ENCODE measurements around the gene SCGB1D4. TPM values are rescaled to one million over a fixed set of nuclear protein-coding genes. Genes with fewer than 3 reads are reported as not detected.
"Not testable (repeated sequence)": the region's sequence is repeated elsewhere in the genome, so short reads cannot be mapped to it uniquely, and the experiment has no call there.

The SCGB1D4 gene
- polyA plus RNA-seq, 3 donors: not detected

DNA sequence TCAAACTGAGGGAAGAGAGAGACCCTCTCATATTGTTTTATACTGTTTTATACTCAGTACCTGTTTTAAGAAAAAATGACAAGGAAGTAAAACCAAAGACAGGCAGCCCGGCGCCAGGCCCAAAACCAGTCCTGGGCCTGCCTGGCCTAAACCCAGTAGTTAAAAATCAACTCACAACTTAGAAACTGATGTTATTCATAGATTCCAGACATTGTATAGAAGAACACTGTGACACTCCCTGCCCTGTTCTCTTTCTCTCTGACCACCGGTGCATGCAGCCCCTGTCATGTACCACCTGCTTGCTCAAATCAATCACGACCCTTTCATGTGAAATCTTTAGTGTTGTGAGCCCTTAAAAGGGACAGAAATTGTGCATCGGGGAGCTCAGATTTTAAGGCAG, 26.9 kb upstream of the SCGB1D4 start:
- not testable (repeated sequence) for H3K9me3 ChIP-seq (replicated peaks in 1 of 2; ENCODE audit: control insufficient read depth in 1 of 2, insufficient read depth in 1 of 2, low read length in 2 of 2); H3K36me3 ChIP-seq (replicated peaks in 1 of 2; ENCODE audit: control insufficient read depth in 1 of 2, insufficient read depth in 2 of 2, low read length in 2 of 2); H3K36me3 Mint-ChIP-seq; H4K20me1 ChIP-seq (ENCODE audit: insufficient read depth, low read length); H3K9me3 Mint-ChIP-seq; H3K4me3 Mint-ChIP-seq; H2AFZ ChIP-seq (ENCODE audit: insufficient read depth, low read depth, low read length, poor library complexity, severe bottlenecking); H3K79me2 ChIP-seq (ENCODE audit: insufficient read depth, low read length); H3K27me3 ChIP-seq (ENCODE audit: control insufficient read depth in 2 of 2, insufficient read depth in 2 of 2, low read length in 2 of 2); H3K4me3 ChIP-seq (replicated peaks in 1 of 3; ENCODE audit: low read depth in 2 of 3, low read length in 3 of 3); H3K9ac ChIP-seq (ENCODE audit: insufficient read depth, low read length, poor library complexity, severe bottlenecking); DNase-seq; H3K27ac Mint-ChIP-seq; H3K27me3 Mint-ChIP-seq (ENCODE audit: low read depth in 3 of 3); H3K27ac ChIP-seq (ENCODE audit: low read depth in 1 of 2, low read length in 2 of 2); H3K4me2 ChIP-seq (replicated peaks; ENCODE audit: extremely low read depth, low read length, poor library complexity, severe bottlenecking)
- peaks cover 30 to 38% of the 10 kb centered on the region in 2 donors for H3K4me1 ChIP-seq (ENCODE audit: control insufficient read depth in 1 of 2, insufficient read depth in 2 of 2, low read length in 2 of 2)
- WGBS (ENCODE audit: insufficient coverage): 100% methylated on average over 1 of the region's 5 CpGs
- H3K4me1 Mint-ChIP-seq: peaks cover 36% of the 10 kb centered on the region
- intact Hi-C loops (cut with micrococcal nuclease): loop anchor here (2.0 to 10.0 kb wide), 3 partner anchors 108 to 155 kb away; no protein-coding TSS in a partner anchor

DNA sequence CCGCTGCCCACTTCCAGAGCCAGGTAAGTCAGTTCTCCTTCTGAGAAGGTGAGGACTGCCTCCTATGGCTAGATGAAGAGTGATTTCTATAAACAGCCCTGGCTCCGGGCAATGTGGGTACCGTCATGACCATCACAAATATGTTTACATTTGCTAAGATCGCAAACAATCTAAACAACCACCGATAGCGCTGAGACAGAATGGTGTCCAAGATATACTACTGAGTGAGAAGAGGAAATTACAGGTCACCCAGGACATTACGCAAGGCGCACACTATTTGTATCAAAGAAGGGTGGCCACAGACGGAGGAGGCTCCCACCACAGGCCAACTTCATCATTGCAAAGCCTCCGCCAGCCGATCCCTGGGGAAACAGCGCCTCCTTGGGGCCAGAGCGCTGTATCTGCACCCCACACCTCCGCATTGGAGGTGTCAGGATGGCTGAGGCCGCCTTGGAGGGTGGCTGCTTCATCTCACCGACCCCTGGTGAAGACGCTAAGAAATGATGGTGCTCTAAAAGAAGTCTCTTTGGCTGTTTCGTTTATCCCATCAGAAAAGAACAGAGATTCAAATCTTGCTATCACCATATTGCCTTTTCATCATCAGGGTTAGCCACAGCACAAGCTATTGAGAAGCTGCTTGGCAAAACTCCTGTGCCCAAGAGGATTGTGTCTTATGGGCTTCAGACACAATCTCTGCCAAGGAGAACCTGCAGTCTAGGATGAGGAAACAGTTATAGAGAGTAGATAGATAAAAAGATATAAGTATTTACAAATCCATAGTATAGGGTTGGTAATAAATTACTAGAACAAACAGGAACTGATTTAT, 26.1 kb upstream of the SCGB1D4 start:
- H3K9ac ChIP-seq (ENCODE audit: insufficient read depth, low read length, poor library complexity, severe bottlenecking): no peak overlapping the region
- no peaks in the 10 kb centered on the region for H4K20me1 ChIP-seq (ENCODE audit: insufficient read depth, low read length)
- peak overlapping the region; percentile 3 for H2AFZ ChIP-seq (ENCODE audit: insufficient read depth, low read depth, low read length, poor library complexity, severe bottlenecking)
- no peak overlapping the region for H3K27ac ChIP-seq (ENCODE audit: low read depth in 1 of 2, low read length in 2 of 2)
- no peaks in the 10 kb centered on the region for H3K27me3 ChIP-seq (ENCODE audit: control insufficient read depth in 2 of 2, insufficient read depth in 2 of 2, low read length in 2 of 2)
- H3K4me3 ChIP-seq (replicated peaks in 1 of 3; ENCODE audit: low read depth in 2 of 3, low read length in 3 of 3): no peak overlapping the region
- Mint-ChIP-seq H3K36me3 (peaks cover 0 to 1% of the 10 kb centered on the region in 2 donors), H3K4me3 (peak overlapping the region in 1 of 2 donors; percentile 47), H3K27me3 (ENCODE audit: low read depth in 3 of 3) (peaks cover 0 to 5% (median 0%) of the 10 kb centered on the region in 3 donors), H3K9me3 (no peaks in the 10 kb centered on the region), H3K27ac (no peak overlapping the region), H3K4me1 (peaks cover 28% of the 10 kb centered on the region)
- H3K4me2 ChIP-seq (replicated peaks; ENCODE audit: extremely low read depth, low read length, poor library complexity, severe bottlenecking): no peak overlapping the region
- no peaks in the 10 kb centered on the region for H3K79me2 ChIP-seq (ENCODE audit: insufficient read depth, low read length)
- no peaks in the 10 kb centered on the region for H3K9me3 ChIP-seq (replicated peaks in 1 of 2; ENCODE audit: control insufficient read depth in 1 of 2, insufficient read depth in 1 of 2, low read length in 2 of 2)
- 0% methylated on average over 3 of the region's 18 CpGs for WGBS (ENCODE audit: insufficient coverage)
- intact Hi-C loops (cut with micrococcal nuclease): loop anchor here (2.0 to 10.0 kb wide), 4 partner anchors 108 to 154 kb away; no protein-coding TSS in a partner anchor
- peak; percentile 74 to 86 (median 84) for DNase-seq
- H3K4me1 ChIP-seq (ENCODE audit: control insufficient read depth in 1 of 2, insufficient read depth in 2 of 2, low read length in 2 of 2): peaks cover 22 to 30% of the 10 kb centered on the region in 2 donors
- TF ChIP-seq, protein P1, sequence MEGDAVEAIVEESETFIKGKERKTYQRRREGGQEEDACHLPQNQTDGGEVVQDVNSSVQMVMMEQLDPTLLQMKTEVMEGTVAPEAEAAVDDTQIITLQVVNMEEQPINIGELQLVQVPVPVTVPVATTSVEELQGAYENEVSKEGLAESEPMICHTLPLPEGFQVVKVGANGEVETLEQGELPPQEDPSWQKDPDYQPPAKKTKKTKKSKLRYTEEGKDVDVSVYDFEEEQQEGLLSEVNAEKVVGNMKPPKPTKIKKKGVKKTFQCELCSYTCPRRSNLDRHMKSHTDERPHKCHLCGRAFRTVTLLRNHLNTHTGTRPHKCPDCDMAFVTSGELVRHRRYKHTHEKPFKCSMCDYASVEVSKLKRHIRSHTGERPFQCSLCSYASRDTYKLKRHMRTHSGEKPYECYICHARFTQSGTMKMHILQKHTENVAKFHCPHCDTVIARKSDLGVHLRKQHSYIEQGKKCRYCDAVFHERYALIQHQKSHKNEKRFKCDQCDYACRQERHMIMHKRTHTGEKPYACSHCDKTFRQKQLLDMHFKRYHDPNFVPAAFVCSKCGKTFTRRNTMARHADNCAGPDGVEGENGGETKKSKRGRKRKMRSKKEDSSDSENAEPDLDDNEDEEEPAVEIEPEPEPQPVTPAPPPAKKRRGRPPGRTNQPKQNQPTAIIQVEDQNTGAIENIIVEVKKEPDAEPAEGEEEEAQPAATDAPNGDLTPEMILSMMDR (IDR thresholded peaks at IDR 0.05): peak; percentile 99
- no peaks in the 10 kb centered on the region for H3K36me3 ChIP-seq (replicated peaks in 1 of 2; ENCODE audit: control insufficient read depth in 1 of 2, insufficient read depth in 2 of 2, low read length in 2 of 2)
